ENCODE measurements around the gene TNFRSF6B.

TNFRSF6B gene

GRCh38 chr20:63702751-63703470 lies 6.5 kb downstream of the TNFRSF6B start:
- no peak for DNase-seq (ENCODE audit: low read depth in 1 of 2, low spot score in 1 of 2)
- TF ChIP-seq REST (IDR thresholded peaks at IDR 0.05; ENCODE audit: insufficient replicate concordance, low read depth) (no peak), GABPA (IDR thresholded peaks at IDR 0.05; ENCODE audit: low read depth) (no peak), POLR2AphosphoS5 (IDR thresholded peaks at IDR 0.05; ENCODE audit: low read depth) (no peak; the same call in none of the 2 replicates), CTCF (IDR thresholded peaks at IDR 0.05; ENCODE audit: insufficient read depth, low read length) (no peak), SPI1 (IDR thresholded peaks at IDR 0.05; ENCODE audit: borderline replicate concordance, low read depth) (no peak)
- Histone ChIP-seq H3K4me3 (replicated peaks; ENCODE audit: insufficient read depth, low read length) (no peak overlapping the region), H3K27me3 (ENCODE audit: insufficient read depth, poor library complexity, severe bottlenecking) (no peaks in the 10 kb centered on the region), H3K27ac (replicated peaks) (no peak overlapping the region)

- no peak overlapping the region for H3K27ac ChIP-seq (replicated peaks)
- TF ChIP-seq CTCF (IDR thresholded peaks at IDR 0.05; ENCODE audit: insufficient read depth, low read length) = no peak
- TF ChIP-seq SPI1 (IDR thresholded peaks at IDR 0.05; ENCODE audit: borderline replicate concordance, low read depth) = no peak
- no peak for TF ChIP-seq REST (IDR thresholded peaks at IDR 0.05; ENCODE audit: insufficient replicate concordance, low read depth)
- TF ChIP-seq GABPA (IDR thresholded peaks at IDR 0.05; ENCODE audit: low read depth) = no peak
- TF ChIP-seq POLR2AphosphoS5 (IDR thresholded peaks at IDR 0.05; ENCODE audit: low read depth) = no peak
- no peak for DNase-seq (ENCODE audit: low read depth in 1 of 2, low spot score in 1 of 2)
- H3K27me3 ChIP-seq (ENCODE audit: insufficient read depth, poor library complexity, severe bottlenecking) = no peaks in the 10 kb centered on the region
- H3K4me3 ChIP-seq (replicated peaks; ENCODE audit: insufficient read depth, low read length) = no peak overlapping the region
These were observed 7.1 kb downstream of the TNFRSF6B start for GRCh38 chr20:63703471-63703975.

- TF ChIP-seq REST (IDR thresholded peaks at IDR 0.05; ENCODE audit: insufficient replicate concordance, low read depth) (no peak), POLR2AphosphoS5 (IDR thresholded peaks at IDR 0.05; ENCODE audit: low read depth) (no peak; the same call in 1 of the 2 replicates), SPI1 (IDR thresholded peaks at IDR 0.05; ENCODE audit: borderline replicate concordance, low read depth) (no peak), CTCF (IDR thresholded peaks at IDR 0.05; ENCODE audit: insufficient read depth, low read length) (no peak), GABPA (IDR thresholded peaks at IDR 0.05; ENCODE audit: low read depth) (no peak)
- DNase-seq (ENCODE audit: low read depth in 1 of 2, low spot score in 1 of 2) = no peak
- H3K4me3 ChIP-seq (replicated peaks; ENCODE audit: insufficient read depth, low read length) = no peak overlapping the region
- H3K27me3 ChIP-seq (ENCODE audit: insufficient read depth, poor library complexity, severe bottlenecking) = no peaks in the 10 kb centered on the region
- H3K27ac ChIP-seq (replicated peaks) = no peak overlapping the region
These were observed 7.7 kb downstream of the TNFRSF6B start for GRCh38 chr20:63703976-63704748.
